Right atrium auricular region (tissue), 2 donors: ENCODE data around the gene CCL18. TPM values are rescaled to one million over a fixed set of nuclear protein-coding genes. Genes with fewer than 3 reads are reported as not detected.

ENCODE experiments used
- DNase-seq: peaks from one replicate; pipeline ENCODE4 v3.0.0-alpha.2; 2019; ENCODE audit warnings: low spot score
- H3K27ac ChIP-seq, 2 donors: fragments of 200-600 bp; sonication (generic); 1 replicate in 1 of 2; 2 replicates in 1 of 2; pipeline ENCODE4 v1.5.1; 2016 to 2019
- H3K27me3 ChIP-seq, 2 donors: fragments of 200-600 bp; sonication (generic); one replicate each; pipeline versions ENCODE4 v1.5.1 to v1.6.0; 2017 to 2019
- H3K36me3 ChIP-seq: fragments of 200-600 bp; sonication (generic); one replicate; pipeline ENCODE4 v1.5.1; 2016
- H3K4me1 ChIP-seq, 2 donors: fragments of 200-600 bp; sonication (generic); one replicate each; pipeline versions ENCODE4 v1.5.1 to v1.6.0; 2017 to 2019
- H3K4me3 ChIP-seq, 2 donors: fragments of 200-600 bp; sonication (generic); 1 replicate in 1 of 2; 2 replicates in 1 of 2; pipeline ENCODE4 v1.5.1; 2017 to 2019; ENCODE audit warnings: mild to moderate bottlenecking in 1 of 2, moderate library complexity in 1 of 2
- H3K9me3 ChIP-seq, 2 donors: fragments of 200-600 bp; sonication (generic); one replicate each; pipeline ENCODE4 v1.5.1; 2019
- CTCF ChIP-seq, 2 donors: fragments of 200-600 bp; sonication (generic); IDR thresholded peaks; one replicate each; pipeline ENCODE4 v1.5.1; 2019; ENCODE audit warnings: antibody characterized with exemption in 2 of 2
- total RNA-seq, 2 donors: library from RNA; depleted of rRNA; stranded (reverse); fragments of >200 nt; gene quantifications; one replicate each; pipeline ENCODE4 v1.1.0, GENCODE V29; 2016

Gene CCL18
- total RNA-seq, 2 donors from 2014 or later = 1.0 to 3.6 TPM

- Histone ChIP-seq H3K27me3 (no peaks in the 10 kb centered on the region), H3K27ac (no peak overlapping the region), H3K36me3 (no peaks in the 10 kb centered on the region), H3K4me3 (no peak overlapping the region), H3K9me3 (peaks cover 0 to 33% of the 10 kb centered on the region in 2 donors), H3K4me1 (no peaks in the 10 kb centered on the region)
- no peak for TF ChIP-seq CTCF (IDR thresholded peaks at IDR 0.05)
- DNase-seq = no peak
Observed at GRCh38 chr17:36049643-36050042, 14.4 kb upstream of the CCL18 start.

- no peak for TF ChIP-seq CTCF (IDR thresholded peaks at IDR 0.05)
- no peak overlapping the region for H3K27ac ChIP-seq
Observed at GRCh38 chr17:36055171-36055570, 8.9 kb upstream of the CCL18 start.

GRCh38 chr17:36055921-36056520 lies 8.1 kb upstream of the CCL18 start:
- DNase-seq = no peak
- no peak for TF ChIP-seq CTCF (IDR thresholded peaks at IDR 0.05)
- Histone ChIP-seq H3K4me1 (no peaks in the 10 kb centered on the region), H3K9me3 (peaks cover 0 to 7% of the 10 kb centered on the region in 2 donors), H3K27ac (no peak overlapping the region), H3K36me3 (no peaks in the 10 kb centered on the region), H3K27me3 (no peaks in the 10 kb centered on the region), H3K4me3 (no peak overlapping the region)

More at GRCh38 chr17:36055171-36055570, 8.9 kb upstream of the CCL18 start:
- Histone ChIP-seq H3K27me3 (no peaks in the 10 kb centered on the region), H3K36me3 (no peaks in the 10 kb centered on the region), H3K4me1 (no peaks in the 10 kb centered on the region), H3K9me3 (peaks cover 0 to 9% of the 10 kb centered on the region in 2 donors), H3K4me3 (no peak overlapping the region)
- DNase-seq = no peak

GRCh38 chr17:36057911-36058310 lies 6.2 kb upstream of the CCL18 start:
- no peaks in the 10 kb centered on the region for H3K4me1 ChIP-seq
- TF ChIP-seq CTCF (IDR thresholded peaks at IDR 0.05) = no peak
- no peaks in the 10 kb centered on the region for H3K27me3 ChIP-seq
- DNase-seq = no peak
- no peak overlapping the region for H3K4me3 ChIP-seq
- no peaks in the 10 kb centered on the region for H3K36me3 ChIP-seq
- H3K27ac ChIP-seq = no peak overlapping the region
- H3K9me3 ChIP-seq = no peaks in the 10 kb centered on the region

- no peaks in the 10 kb centered on the region for H3K36me3 ChIP-seq
- no peaks in the 10 kb centered on the region for H3K4me1 ChIP-seq
- H3K4me3 ChIP-seq = no peak overlapping the region
- no peaks in the 10 kb centered on the region for H3K9me3 ChIP-seq
- no peaks in the 10 kb centered on the region for H3K27me3 ChIP-seq
- no peak for DNase-seq
- no peak overlapping the region for H3K27ac ChIP-seq
- no peak for TF ChIP-seq CTCF (IDR thresholded peaks at IDR 0.05)
Observed at GRCh38 chr17:36059406-36059805, 4.7 kb upstream of the CCL18 start.

GRCh38 chr17:36060816-36061215 lies 3.3 kb upstream of the CCL18 start:
- no peak overlapping the region for H3K4me3 ChIP-seq
- no peaks in the 10 kb centered on the region for H3K27me3 ChIP-seq
- no peaks in the 10 kb centered on the region for H3K9me3 ChIP-seq
- H3K36me3 ChIP-seq = no peaks in the 10 kb centered on the region
- H3K27ac ChIP-seq = no peak overlapping the region
- no peak for TF ChIP-seq CTCF (IDR thresholded peaks at IDR 0.05)
- no peaks in the 10 kb centered on the region for H3K4me1 ChIP-seq
- no peak for DNase-seq
